ENCODE measurements around the gene TNFRSF17. TPM values are rescaled to one million over a fixed set of nuclear protein-coding genes. Genes with fewer than 3 reads are reported as not detected.
"Not testable (repeated sequence)": the region's sequence is repeated elsewhere in the genome, so short reads cannot be mapped to it uniquely, and the experiment has no call there.

The TNFRSF17 gene
- total RNA-seq (2014; rRNA removed; shearing (Covaris generic); ENCODE audit: low replicate concordance) = not detected in 2 replicates

- Histone ChIP-seq H3K36me3 (no peaks in the 10 kb centered on the region), H3K4me3 (no peak within 1 kb of the TSS), H3K9me3 (no peaks in the 10 kb centered on the region), H3K27me3 (no peaks in the 10 kb centered on the region)
- DNase-seq = no peak
Measured at GRCh38 chr16:11964761-11965551, at the start of gene TNFRSF17. Gene TNFRSF17, plus strand, starts transcription at chr16:11965210. Its CDS starts 115 bp downstream, at chr16:11965325.

DNA sequence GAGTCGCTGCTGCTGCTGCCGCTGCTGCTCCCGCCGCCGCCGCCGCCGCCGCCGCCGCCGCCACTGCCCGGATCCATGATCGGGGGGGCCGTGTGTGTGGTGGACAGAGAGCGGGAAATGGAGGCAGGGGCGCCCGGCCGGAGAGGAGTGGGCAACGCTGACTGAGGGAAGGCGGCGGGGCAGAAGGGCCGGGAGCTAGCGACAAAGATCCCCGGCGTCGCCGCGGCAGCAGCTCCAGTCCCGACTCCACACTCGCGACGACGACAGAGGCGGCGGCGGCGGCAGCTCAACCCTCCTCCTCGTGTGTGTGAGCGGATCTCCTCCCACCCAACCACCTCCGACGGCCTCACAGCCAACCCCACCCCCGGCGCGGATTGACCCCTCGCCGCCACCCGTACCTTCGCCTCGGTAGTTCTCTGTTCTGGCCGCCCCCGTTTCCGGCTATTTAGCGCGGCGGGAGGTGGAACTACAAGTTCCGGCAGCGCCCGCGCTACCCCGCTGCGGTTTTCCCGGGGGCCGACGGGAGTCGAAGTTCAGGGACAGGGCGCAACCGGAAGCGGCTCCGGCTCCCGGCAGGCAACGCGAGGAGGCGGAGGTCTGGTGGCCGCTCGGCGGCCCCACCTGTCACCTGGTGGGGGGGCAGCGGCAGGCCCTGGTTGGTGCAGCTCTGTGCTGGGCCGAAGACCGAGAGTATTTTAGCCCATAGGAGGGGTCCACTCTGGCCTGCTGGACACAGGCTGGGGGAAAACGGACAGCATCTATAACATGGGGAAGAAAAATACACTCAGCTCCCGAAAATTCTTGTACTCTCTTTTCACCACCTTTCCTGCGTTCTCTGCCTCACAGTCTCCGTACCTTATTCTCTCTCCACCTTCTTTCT, 49.1 kb upstream of the TNFRSF17 start, which contains the start of gene GSPT1:
GSPT1 (minus strand) TSS at position 313 of the 880 bp plus-strand sequence; CDS start at position 77, 236 bp downstream.
- peak within 1 kb of the TSS; percentile 79 for H3K4me3 ChIP-seq

DNA sequence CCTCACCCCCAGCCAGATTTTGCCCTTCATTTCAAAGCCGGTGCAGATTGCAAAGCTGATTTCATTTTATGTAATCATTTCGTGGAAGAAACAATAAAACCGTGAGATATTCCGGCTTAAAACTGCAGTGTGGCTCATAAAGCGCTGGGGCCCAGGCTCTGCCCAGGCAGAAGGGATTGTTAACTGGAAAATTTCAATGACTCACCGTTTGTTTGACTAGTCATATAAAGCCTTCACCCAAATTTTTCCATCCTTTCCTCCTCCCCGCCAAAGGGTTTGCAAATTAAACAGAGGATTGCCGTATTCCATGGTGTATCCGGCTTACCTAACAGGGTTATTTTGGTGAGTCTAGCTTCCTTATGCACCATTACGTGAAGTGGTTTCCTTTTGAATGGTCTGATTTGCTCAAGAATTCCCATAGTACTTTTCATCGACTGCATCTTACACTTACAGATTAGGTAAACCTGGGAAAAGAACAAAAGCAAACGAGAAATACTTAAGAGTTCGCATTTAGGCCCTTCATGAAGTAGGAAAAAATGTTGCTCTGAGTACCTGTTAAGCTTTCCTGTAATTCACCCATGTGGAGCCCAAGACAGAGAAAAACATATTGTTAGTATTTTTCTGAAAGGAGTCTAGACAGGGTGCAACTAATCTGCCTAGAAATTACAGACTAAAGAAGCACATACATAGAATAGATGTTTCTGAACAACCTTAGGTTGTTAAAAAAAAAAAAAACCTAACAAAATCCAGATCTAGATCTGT, 48.3 kb upstream of the TNFRSF17 start:
- H3K36me3 ChIP-seq = peaks cover 24% of the 10 kb centered on the region
- peak overlapping the region; percentile 79 for H3K4me3 ChIP-seq
- no peaks in the 10 kb centered on the region for H3K9me3 ChIP-seq
- DNase-seq = peak; percentile 69
- no peaks in the 10 kb centered on the region for H3K27me3 ChIP-seq

More for the DNA sequence above, 49.1 kb upstream of the TNFRSF17 start, which contains the start of gene GSPT1:
- no peaks in the 10 kb centered on the region for H3K9me3 ChIP-seq
- H3K36me3 ChIP-seq = peaks cover 28% of the 10 kb centered on the region
- H3K27me3 ChIP-seq = no peaks in the 10 kb centered on the region
- DNase-seq = peak; percentile 100

DNA sequence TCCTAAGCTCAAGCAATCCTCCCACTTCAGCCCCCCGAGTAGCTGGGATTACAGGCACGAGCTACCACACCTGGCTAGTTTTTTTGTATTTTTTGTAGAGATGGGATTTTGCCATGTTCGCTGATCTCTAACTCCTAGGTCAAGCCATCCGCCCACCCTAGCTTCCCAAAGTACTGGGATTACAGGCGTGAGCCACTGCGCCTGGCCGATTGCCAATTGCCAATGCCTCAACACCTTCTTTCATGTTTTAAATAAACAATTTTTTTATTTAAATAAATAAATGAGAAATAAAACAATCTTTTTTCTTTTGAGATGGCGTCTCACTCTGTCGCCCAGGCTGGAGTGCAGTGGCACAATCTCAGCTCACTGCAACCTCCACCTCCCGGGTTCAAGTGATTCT, 41.0 kb upstream of the TNFRSF17 start:
- not testable (repeated sequence) for H3K9me3 ChIP-seq, H3K27me3 ChIP-seq

GRCh38 chr16:11927350-11927749, 37.7 kb upstream of the TNFRSF17 start:
- DNase-seq, H3K9me3 ChIP-seq, H3K27me3 ChIP-seq, H3K4me3 ChIP-seq, H3K36me3 ChIP-seq: not testable (repeated sequence)

More for the DNA sequence above, 41.0 kb upstream of the TNFRSF17 start:
- H3K36me3 ChIP-seq, DNase-seq, H3K4me3 ChIP-seq: not testable (repeated sequence)

- not testable (repeated sequence) for H3K36me3 ChIP-seq, H3K9me3 ChIP-seq, DNase-seq, H3K27me3 ChIP-seq, H3K4me3 ChIP-seq
Measured at GRCh38 chr16:11941945-11942344, 23.1 kb upstream of the TNFRSF17 start, which contains the start of gene NPIPB2. Gene NPIPB2, minus strand, starts transcription at chr16:11942045. Its CDS starts 0 bp downstream, at chr16:11942045.

- Histone ChIP-seq H3K36me3 (no peaks in the 10 kb centered on the region), H3K4me3 (no peak overlapping the region), H3K9me3 (no peaks in the 10 kb centered on the region), H3K27me3 (no peaks in the 10 kb centered on the region)
- DNase-seq = no peak
Measured at GRCh38 chr16:11946433-11946832, 18.6 kb upstream of the TNFRSF17 start.

GRCh38 chr16:11948819-11949218, 16.2 kb upstream of the TNFRSF17 start:
- no peak for DNase-seq
- no peak overlapping the region for H3K4me3 ChIP-seq
- H3K9me3 ChIP-seq = no peaks in the 10 kb centered on the region
- H3K36me3 ChIP-seq = no peaks in the 10 kb centered on the region
- H3K27me3 ChIP-seq = no peaks in the 10 kb centered on the region

GRCh38 chr16:11949527-11949926, 15.5 kb upstream of the TNFRSF17 start:
- Histone ChIP-seq H3K27me3 (no peaks in the 10 kb centered on the region), H3K9me3 (no peaks in the 10 kb centered on the region)
- peak; percentile 22 for DNase-seq

GRCh38 chr16:11950388-11950787, 14.6 kb upstream of the TNFRSF17 start:
- H3K36me3 ChIP-seq = no peaks in the 10 kb centered on the region
- no peak for DNase-seq
- no peaks in the 10 kb centered on the region for H3K9me3 ChIP-seq

More at GRCh38 chr16:11949527-11949926, 15.5 kb upstream of the TNFRSF17 start:
- Histone ChIP-seq H3K36me3 (no peaks in the 10 kb centered on the region), H3K4me3 (no peak overlapping the region)

GRCh38 chr16:11953576-11953975, 11.4 kb upstream of the TNFRSF17 start:
- not testable (repeated sequence) for H3K36me3 ChIP-seq, H3K9me3 ChIP-seq, H3K4me3 ChIP-seq, H3K27me3 ChIP-seq
- DNase-seq = peak; percentile 81

More at GRCh38 chr16:11950388-11950787, 14.6 kb upstream of the TNFRSF17 start:
- no peak overlapping the region for H3K4me3 ChIP-seq
- no peaks in the 10 kb centered on the region for H3K27me3 ChIP-seq

DNA sequence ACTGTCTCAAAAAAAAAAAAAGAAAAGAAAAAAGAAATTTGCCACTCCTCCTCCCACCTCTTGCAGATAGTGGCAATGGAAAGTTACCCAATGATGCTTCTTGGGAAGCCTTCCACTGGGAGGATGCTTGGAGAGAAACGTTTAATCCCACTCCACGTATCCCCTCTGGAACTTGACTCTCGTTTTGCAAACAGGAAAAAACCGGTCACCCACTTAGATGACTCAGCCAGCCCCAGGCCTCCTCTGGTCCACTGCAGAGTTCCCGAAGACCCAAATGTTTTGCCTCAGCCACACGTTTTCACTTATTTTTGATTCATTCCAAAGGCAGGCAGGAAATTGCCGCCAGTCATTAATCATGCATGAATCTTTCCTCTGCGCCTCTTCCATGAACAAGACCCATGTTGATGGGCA, 9.3 kb upstream of the TNFRSF17 start:
- H3K36me3 ChIP-seq = no peaks in the 10 kb centered on the region
- no peak overlapping the region for H3K4me3 ChIP-seq
- DNase-seq = peak; percentile 97
- H3K27me3 ChIP-seq = no peaks in the 10 kb centered on the region
- H3K9me3 ChIP-seq = no peaks in the 10 kb centered on the region

- Histone ChIP-seq H3K9me3 (no peaks in the 10 kb centered on the region), H3K27me3 (no peaks in the 10 kb centered on the region)
- DNase-seq = no peak
Measured at GRCh38 chr16:11956558-11956957, 8.5 kb upstream of the TNFRSF17 start.

DNA sequence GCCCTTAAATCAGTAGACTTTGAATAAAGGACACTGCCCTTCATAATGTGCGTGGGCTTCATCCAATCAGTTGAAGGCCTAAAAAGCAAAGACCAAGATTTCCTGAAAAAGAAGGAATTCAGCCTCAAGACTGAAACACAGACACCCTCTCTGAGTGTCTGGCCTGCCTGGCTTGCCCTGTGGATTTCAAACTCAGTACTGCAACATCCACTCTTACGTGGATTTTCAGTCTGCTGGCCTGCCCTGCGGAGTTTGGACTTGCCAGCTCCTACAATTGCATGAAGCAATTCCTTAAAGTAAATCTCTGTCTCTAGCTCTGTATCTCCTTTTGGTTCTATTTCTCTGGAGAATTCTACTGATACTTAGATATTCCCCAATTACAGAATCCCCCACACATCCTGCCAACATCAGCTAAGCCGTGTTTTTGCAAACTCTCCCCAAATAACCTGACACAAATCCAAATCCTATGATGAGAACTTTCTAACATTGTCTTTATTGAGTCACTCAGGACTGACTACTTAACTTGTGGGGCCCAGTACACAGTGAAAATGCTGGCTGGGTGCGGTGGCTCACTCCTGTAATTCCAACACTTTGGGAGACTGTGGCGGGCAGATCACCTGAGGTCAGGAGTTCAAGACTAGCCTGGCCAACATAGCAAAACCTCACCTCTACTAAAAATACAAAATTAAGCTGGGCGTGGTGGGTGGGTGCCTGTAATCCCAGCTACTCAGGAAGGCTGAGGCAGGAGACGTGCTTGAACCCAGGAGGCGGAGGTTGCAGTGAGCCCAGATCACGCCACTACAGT, 7.2 kb upstream of the TNFRSF17 start:
- no peak overlapping the region for H3K4me3 ChIP-seq
- no peaks in the 10 kb centered on the region for H3K36me3 ChIP-seq
- no peaks in the 10 kb centered on the region for H3K27me3 ChIP-seq
- peak; percentile 59 for DNase-seq
- no peaks in the 10 kb centered on the region for H3K9me3 ChIP-seq

More at GRCh38 chr16:11956558-11956957, 8.5 kb upstream of the TNFRSF17 start:
- no peaks in the 10 kb centered on the region for H3K36me3 ChIP-seq
- H3K4me3 ChIP-seq = no peak overlapping the region

GRCh38 chr16:11962457-11962856, 2.6 kb upstream of the TNFRSF17 start:
- DNase-seq, H3K4me3 ChIP-seq, H3K9me3 ChIP-seq, H3K27me3 ChIP-seq, H3K36me3 ChIP-seq: not testable (repeated sequence)

DNA sequence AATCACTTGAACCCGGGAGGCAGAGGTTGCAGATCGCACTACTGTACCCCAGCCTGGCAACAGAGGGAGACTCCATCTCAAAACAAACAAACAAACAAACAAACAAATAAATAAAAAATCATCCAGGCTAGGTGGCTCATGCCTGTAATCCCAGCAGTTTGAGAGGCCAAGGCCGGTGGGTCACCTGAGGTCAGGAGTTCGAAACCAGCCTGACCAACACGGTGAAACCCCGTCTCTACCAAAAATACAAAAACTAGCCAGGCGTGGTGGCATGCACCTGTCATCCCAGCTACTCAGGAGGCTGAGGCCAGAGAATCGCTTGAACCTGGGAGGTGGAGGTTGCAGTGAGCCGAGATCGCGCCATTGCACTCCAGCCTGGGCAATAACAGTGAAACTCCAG, 2.0 kb upstream of the TNFRSF17 start:
- not testable (repeated sequence) for H3K27me3 ChIP-seq, DNase-seq, H3K4me3 ChIP-seq, H3K9me3 ChIP-seq, H3K36me3 ChIP-seq
